NK-92 treated with Interleukin-12 subunit alpha and Interleukin-12 subunit beta, amount 100 ng/mL, for 24 hours (cell line): Measurements from ENCODE around the gene CDK4.
"Not testable (repeated sequence)": the region's sequence is repeated elsewhere in the genome, so short reads cannot be mapped to it uniquely, and the experiment has no call there.

Experiments used
- DNase-seq: peaks from one replicate; lab custom pipeline; 2025; lab: John Stamatoyannopoulos, UW

CDK4 gene

GRCh38 chr12:57724936-57725740 lies 27.0 kb downstream of the CDK4 start:
- DNase-seq = no peak

- no peak for DNase-seq
These were observed 27.8 kb downstream of the CDK4 start for GRCh38 chr12:57724003-57724935.

GRCh38 chr12:57723630-57723962 lies 28.5 kb downstream of the CDK4 start:
- no peak for DNase-seq

GRCh38 chr12:57722716-57723629 lies 29.1 kb downstream of the CDK4 start:
- no peak for DNase-seq

- DNase-seq = not testable (repeated sequence)
These were observed 30.1 kb downstream of the CDK4 start for GRCh38 chr12:57721846-57722608.

- no peak for DNase-seq
These were observed 31.2 kb downstream of the CDK4 start for GRCh38 chr12:57720606-57721595.

GRCh38 chr12:57719777-57720605 lies 32.1 kb downstream of the CDK4 start:
- DNase-seq = no peak

- DNase-seq = no peak
These were observed 33.2 kb downstream of the CDK4 start for GRCh38 chr12:57718641-57719528.

GRCh38 chr12:57717846-57718640 lies 34.1 kb downstream of the CDK4 start:
- DNase-seq = no peak

GRCh38 chr12:57717131-57717530 lies 35.0 kb downstream of the CDK4 start:
- no peak for DNase-seq

GRCh38 chr12:57716305-57716704 lies 35.8 kb downstream of the CDK4 start:
- DNase-seq = no peak

- no peak for DNase-seq
These were observed 36.3 kb downstream of the CDK4 start for GRCh38 chr12:57715786-57716185.

- DNase-seq = not testable (repeated sequence)
These were observed 36.9 kb downstream of the CDK4 start for GRCh38 chr12:57715036-57715748.

- no peak for DNase-seq
These were observed 38.9 kb downstream of the CDK4 start for GRCh38 chr12:57713209-57713608.

- DNase-seq = no peak
These were observed 39.4 kb downstream of the CDK4 start for GRCh38 chr12:57712701-57713100.

GRCh38 chr12:57708296-57708695 lies 43.8 kb downstream of the CDK4 start:
- no peak for DNase-seq

GRCh38 chr12:57707250-57707649 lies 44.9 kb downstream of the CDK4 start:
- no peak for DNase-seq
